WTC11 (cell line): Measurements from ENCODE around the gene NKAIN2.

Experiments used
- CTCF ChIP-seq: fragments of 200-600 bp; IDR thresholded peaks from 2 replicates; pipeline ENCODE4 v1.8.0; 2022; ENCODE audit warnings: antibody characterized with exemption
- ETV6 ChIP-seq: sonication (generic); formaldehyde crosslinking; IDR thresholded peaks from 2 replicates; pipeline ENCODE4 v1.8.1; 2022; ENCODE audit warnings: mild to moderate bottlenecking, missing genetic modification reagents
- GABPB1 ChIP-seq: sonication (generic); formaldehyde crosslinking; IDR thresholded peaks from 2 replicates; pipeline ENCODE4 v1.8.1; 2023; ENCODE audit warnings: mild to moderate bottlenecking, missing genetic modification reagents
- USF2 ChIP-seq: sonication (generic); formaldehyde crosslinking; IDR thresholded peaks from 2 replicates; pipeline ENCODE4 v1.8.1; 2023; ENCODE audit warnings: mild to moderate bottlenecking, missing genetic modification reagents, moderate library complexity
- TF ChIP-seq, protein P1 (sequence below): sonication (generic); formaldehyde crosslinking; IDR thresholded peaks from 2 replicates; pipeline ENCODE4 v1.8.1; 2022; ENCODE audit warnings: missing genetic modification reagents, borderline replicate concordance
- TF ChIP-seq, protein P2 (sequence below): sonication (generic); formaldehyde crosslinking; IDR thresholded peaks from 2 replicates; pipeline ENCODE4 v1.8.0; 2022; ENCODE audit warnings: mild to moderate bottlenecking, missing genetic modification reagents

DNA sequence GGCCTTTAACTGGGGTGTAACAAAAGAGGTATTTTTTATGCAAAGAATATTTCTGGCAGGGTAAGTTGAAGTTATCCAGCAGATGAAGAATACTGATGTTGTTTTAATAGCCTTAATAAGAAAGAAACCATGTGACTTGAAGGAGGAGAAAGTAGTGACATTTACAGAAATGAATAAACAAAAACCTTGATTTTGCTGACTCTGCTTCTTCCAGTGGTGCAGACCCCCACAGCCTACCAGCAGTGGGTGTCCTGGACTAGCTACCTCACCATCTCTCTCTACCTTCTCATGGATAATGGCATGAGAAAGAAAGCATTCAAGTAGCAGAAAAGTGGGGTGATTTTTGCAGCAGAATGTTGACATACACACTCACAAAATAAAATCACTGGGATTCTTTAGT is 996.0 kb downstream of the NKAIN2 start:
- TF ChIP-seq, protein P1, sequence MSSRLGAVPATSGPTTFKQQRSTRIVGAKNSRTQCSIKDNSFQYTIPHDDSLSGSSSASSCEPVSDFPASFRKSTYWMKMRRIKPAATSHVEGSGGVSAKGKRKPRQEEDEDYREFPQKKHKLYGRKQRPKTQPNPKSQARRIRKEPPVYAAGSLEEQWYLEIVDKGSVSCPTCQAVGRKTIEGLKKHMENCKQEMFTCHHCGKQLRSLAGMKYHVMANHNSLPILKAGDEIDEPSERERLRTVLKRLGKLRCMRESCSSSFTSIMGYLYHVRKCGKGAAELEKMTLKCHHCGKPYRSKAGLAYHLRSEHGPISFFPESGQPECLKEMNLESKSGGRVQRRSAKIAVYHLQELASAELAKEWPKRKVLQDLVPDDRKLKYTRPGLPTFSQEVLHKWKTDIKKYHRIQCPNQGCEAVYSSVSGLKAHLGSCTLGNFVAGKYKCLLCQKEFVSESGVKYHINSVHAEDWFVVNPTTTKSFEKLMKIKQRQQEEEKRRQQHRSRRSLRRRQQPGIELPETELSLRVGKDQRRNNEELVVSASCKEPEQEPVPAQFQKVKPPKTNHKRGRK (CRISPR knock-in tag), result no peak
- no peak for TF ChIP-seq GABPB1 (CRISPR knock-in tag)
- TF ChIP-seq USF2 (CRISPR knock-in tag), result no peak
- no peak for TF ChIP-seq CTCF
- TF ChIP-seq, protein P2, sequence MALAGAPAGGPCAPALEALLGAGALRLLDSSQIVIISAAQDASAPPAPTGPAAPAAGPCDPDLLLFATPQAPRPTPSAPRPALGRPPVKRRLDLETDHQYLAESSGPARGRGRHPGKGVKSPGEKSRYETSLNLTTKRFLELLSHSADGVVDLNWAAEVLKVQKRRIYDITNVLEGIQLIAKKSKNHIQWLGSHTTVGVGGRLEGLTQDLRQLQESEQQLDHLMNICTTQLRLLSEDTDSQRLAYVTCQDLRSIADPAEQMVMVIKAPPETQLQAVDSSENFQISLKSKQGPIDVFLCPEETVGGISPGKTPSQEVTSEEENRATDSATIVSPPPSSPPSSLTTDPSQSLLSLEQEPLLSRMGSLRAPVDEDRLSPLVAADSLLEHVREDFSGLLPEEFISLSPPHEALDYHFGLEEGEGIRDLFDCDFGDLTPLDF (CRISPR knock-in tag), result no peak
- no peak for TF ChIP-seq ETV6
